Kidney (tissue), 2 donors: ENCODE results near the gene NR2F6. TPM values are rescaled to one million over a fixed set of nuclear protein-coding genes. Genes with fewer than 3 reads are reported as not detected.

Experiments
- polyA plus RNA-seq: library from polyadenylated mRNA; stranded (reverse); fragments of 350-450 nt; fragmentation: Illumina TruSeq; extraction: RNeasy Lipid Tissue Mini Kit (QIAGEN cat#74804); gene quantifications from one replicate; pipeline ENCODE4 v1.2.3, GENCODE V29; 2014; ENCODE audit warnings: low read depth, low replicate concordance; ENCODE audit not compliant: insufficient read depth
- total RNA-seq: library from RNA; stranded (reverse); fragmentation: NEBNext Ultra II Directional; extraction: Animal tissue kit (Norgen Biotek cat#: 25700); gene quantifications from one replicate; pipeline ENCODE4 v1.2.1, GENCODE V29; 2021
- donor health status: DM: yes; HTN: yes; CAD: no.

The NR2F6 gene
- total and polyA plus RNA-seq, 2 donors from 2014 or later: 46.8 to 60.2 TPM

Other genes with a start within 250 kb of the NR2F6 start
- 64.1 TPM for gene CPAMD8, start 219.1 kb downstream of the NR2F6 start, total RNA-seq
- 22.0 TPM for gene CPAMD8, start 219.1 kb downstream of the NR2F6 start, polyA plus RNA-seq
- 6.9 TPM for gene HAUS8, start 170.5 kb downstream of the NR2F6 start, total RNA-seq
- 5.2 TPM for gene HAUS8, start 170.5 kb downstream of the NR2F6 start, polyA plus RNA-seq
- gene MYO9B, start 170.1 kb downstream of the NR2F6 start, total RNA-seq: 68.1 TPM
- gene MYO9B, start 170.1 kb downstream of the NR2F6 start, polyA plus RNA-seq: 14.7 TPM
- 26.0 TPM for gene USE1, start 30.6 kb downstream of the NR2F6 start, total RNA-seq
- 52.6 TPM for gene USE1, start 30.6 kb downstream of the NR2F6 start, polyA plus RNA-seq
- 35.3 TPM for gene OCEL1, start 19.7 kb downstream of the NR2F6 start, total RNA-seq
- 80.1 TPM for gene OCEL1, start 19.7 kb downstream of the NR2F6 start, polyA plus RNA-seq
- gene USHBP1, start 18.8 kb upstream of the NR2F6 start, total RNA-seq: 8.9 TPM
- 7.2 TPM for gene USHBP1, start 18.8 kb upstream of the NR2F6 start, polyA plus RNA-seq
- gene BABAM1, start 21.5 kb upstream of the NR2F6 start, total RNA-seq: 69.4 TPM
- 105 TPM for gene BABAM1, start 21.5 kb upstream of the NR2F6 start, polyA plus RNA-seq
- gene ANKLE1, start 36.0 kb upstream of the NR2F6 start, total RNA-seq: 0.54 TPM
- gene ANKLE1, start 36.0 kb upstream of the NR2F6 start, polyA plus RNA-seq: not detected
- gene ABHD8, start 57.5 kb upstream of the NR2F6 start, total RNA-seq: 9.6 TPM
- gene ABHD8, start 57.5 kb upstream of the NR2F6 start, polyA plus RNA-seq: 20.0 TPM
- gene MRPL34, start 60.0 kb upstream of the NR2F6 start, total RNA-seq: 59.3 TPM
- 369 TPM for gene MRPL34, start 60.0 kb upstream of the NR2F6 start, polyA plus RNA-seq
- gene DDA1, start 63.6 kb upstream of the NR2F6 start, total RNA-seq: 27.7 TPM
- gene DDA1, start 63.6 kb upstream of the NR2F6 start, polyA plus RNA-seq: 35.9 TPM
- 12.1 TPM for gene ANO8, start 88.9 kb upstream of the NR2F6 start, total RNA-seq
- 3.0 TPM for gene ANO8, start 88.9 kb upstream of the NR2F6 start, polyA plus RNA-seq
- 20.4 TPM for gene GTPBP3, start 91.6 kb upstream of the NR2F6 start, total RNA-seq
- gene GTPBP3, start 91.6 kb upstream of the NR2F6 start, polyA plus RNA-seq: 11.0 TPM
- gene PLVAP, start 131.4 kb upstream of the NR2F6 start, total RNA-seq: 195 TPM
- 148 TPM for gene PLVAP, start 131.4 kb upstream of the NR2F6 start, polyA plus RNA-seq
- gene CCDC194, start 148.3 kb upstream of the NR2F6 start, total RNA-seq: 0.57 TPM
- not detected for gene CCDC194, start 148.3 kb upstream of the NR2F6 start, polyA plus RNA-seq
- gene BST2, start 159.7 kb upstream of the NR2F6 start, total RNA-seq: 89.6 TPM
- gene BST2, start 159.7 kb upstream of the NR2F6 start, polyA plus RNA-seq: 250 TPM
- gene MVB12A, start 174.1 kb upstream of the NR2F6 start, total RNA-seq: 57.6 TPM
- gene MVB12A, start 174.1 kb upstream of the NR2F6 start, polyA plus RNA-seq: 88.3 TPM
- gene TMEM221, start 202.7 kb upstream of the NR2F6 start, total RNA-seq: 0.13 TPM
- gene TMEM221, start 202.7 kb upstream of the NR2F6 start, polyA plus RNA-seq: not detected
- not detected for gene NXNL1, start 215.0 kb upstream of the NR2F6 start, total RNA-seq
- gene NXNL1, start 215.0 kb upstream of the NR2F6 start, polyA plus RNA-seq: not detected
- gene SLC27A1, start 224.6 kb upstream of the NR2F6 start, total RNA-seq: 21.9 TPM
- gene SLC27A1, start 224.6 kb upstream of the NR2F6 start, polyA plus RNA-seq: 16.9 TPM